GM13976 (cell line): ENCODE results near the gene ARHGEF4.

Experiments used
- DNase-seq: peaks from one replicate; pipeline ENCODE4 v3.0.0; 2012; ENCODE audit warnings: low spot score
- CTCF ChIP-seq: IDR thresholded peaks from 2 replicates; pipeline ENCODE4 v1.5.1; 2012; ENCODE audit warnings: borderline replicate concordance, mild to moderate bottlenecking; ENCODE audit not compliant: insufficient read depth; ENCODE audit errors: extremely low read depth, missing control alignments, control extremely low read depth
- in situ Hi-C: fragments of 300-500 bp; cut with MboI; formaldehyde crosslinking; loops from one replicate; pipeline ENCODE4 v1.12.0; 2022; ENCODE audit warnings: low sequenced_read_pairs, mixed read lengths, inconsistent platforms; ENCODE audit not compliant: unreplicated experiment

ARHGEF4 gene

GRCh38 chr2:131044757-131045150 lies 208.0 kb downstream of the ARHGEF4 start:
- in situ Hi-C loops = no loop called here
- DNase-seq = no peak
- TF ChIP-seq CTCF = no peak

DNA sequence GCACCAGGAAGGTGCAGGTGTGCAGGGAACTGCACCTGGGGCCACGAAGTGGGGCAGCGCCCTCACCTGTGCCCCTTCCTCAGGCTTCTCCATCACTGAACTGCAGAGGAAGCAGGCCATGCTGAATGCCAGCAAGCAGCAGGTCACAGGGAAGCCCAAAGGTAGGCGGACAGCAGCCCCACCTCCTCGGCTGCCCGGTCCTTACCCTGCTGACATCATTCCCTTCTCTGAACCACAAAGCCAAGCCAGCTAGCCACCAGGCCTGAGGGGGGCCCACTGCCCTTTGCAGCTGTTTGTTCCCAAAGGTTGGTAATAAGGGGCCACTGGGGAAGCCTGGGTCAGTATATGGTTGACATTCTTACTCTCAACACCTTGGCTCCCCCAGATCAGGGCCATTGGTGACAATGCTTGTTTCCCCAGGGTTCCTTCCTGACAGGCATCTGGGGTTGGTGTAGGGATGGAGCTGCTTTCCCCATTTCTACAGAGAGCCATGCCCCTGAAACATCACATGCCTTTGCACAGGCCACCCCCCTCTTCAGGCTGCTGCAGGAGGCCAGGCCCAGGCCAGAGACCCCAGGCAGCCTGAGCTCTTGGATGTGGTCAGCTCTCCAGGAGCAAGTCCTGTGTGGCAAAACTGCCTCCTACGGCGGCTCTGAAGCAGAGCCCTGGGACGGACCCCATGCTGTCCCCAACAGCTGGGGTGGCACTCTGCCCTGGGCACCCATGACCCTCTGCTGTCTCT lies 208.7 kb downstream of the ARHGEF4 start:
- DNase-seq = no peak
- no peak for TF ChIP-seq CTCF
- in situ Hi-C loops = no loop called here

DNA sequence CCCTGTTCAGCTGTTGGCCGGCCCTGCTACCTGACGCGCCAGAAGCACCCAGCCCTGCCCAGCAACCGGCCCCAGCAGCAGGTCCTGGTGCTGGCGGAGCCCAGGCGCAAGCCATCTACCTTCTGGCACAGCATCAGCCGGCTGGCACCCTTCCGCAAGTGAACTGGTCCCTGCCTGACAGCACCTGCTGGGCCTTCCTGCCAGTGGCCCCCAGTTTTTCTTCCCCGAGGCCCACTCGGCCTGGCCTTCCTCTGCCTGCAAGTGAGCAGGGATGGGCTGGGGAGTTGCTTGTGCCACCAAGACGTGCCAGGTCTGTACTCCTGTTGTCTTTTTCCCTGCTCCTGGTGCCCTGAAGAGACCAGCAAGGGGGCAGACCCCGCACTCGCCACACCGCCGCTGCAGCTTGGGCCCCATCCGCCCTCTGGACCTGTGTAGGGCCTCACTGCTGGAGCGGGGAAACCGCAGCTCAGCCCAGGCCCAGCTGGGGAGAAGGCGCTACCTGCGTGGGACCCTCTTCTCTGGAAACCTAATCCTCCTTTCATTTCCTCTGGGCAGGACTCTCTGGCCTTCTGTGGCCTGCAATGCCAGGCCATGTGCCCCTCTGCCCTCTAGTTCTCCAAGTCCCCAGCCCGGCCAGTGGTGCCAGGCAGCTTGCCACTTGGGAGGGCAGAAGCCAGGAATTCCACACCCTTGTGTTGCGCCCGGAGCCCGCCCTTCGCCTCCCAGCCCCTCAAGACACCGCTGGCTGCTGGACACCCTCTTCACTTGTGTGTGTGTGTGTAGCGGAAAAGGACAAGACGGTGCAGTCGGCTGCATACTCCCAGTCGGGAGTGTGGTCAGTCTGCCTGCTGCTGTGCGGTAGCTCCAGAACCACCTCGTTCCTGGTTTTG lies 209.6 kb downstream of the ARHGEF4 start:
- no peak for TF ChIP-seq CTCF
- DNase-seq = no peak
- in situ Hi-C loops = no loop called here

GRCh38 chr2:131046918-131047652 lies 210.4 kb downstream of the ARHGEF4 start:
- TF ChIP-seq CTCF = no peak
- in situ Hi-C loops = no loop called here
- no peak for DNase-seq

GRCh38 chr2:131047920-131048560 lies 211.3 kb downstream of the ARHGEF4 start:
- in situ Hi-C loops = no loop called here
- TF ChIP-seq CTCF = no peak
- DNase-seq = no peak

GRCh38 chr2:131048641-131049040 lies 211.9 kb downstream of the ARHGEF4 start:
- DNase-seq = no peak
- TF ChIP-seq CTCF = no peak
- in situ Hi-C loops = no loop called here
